Jurkat, Clone E6-1 (cell line): ENCODE data around the gene RIC8B.

ENCODE experiments used
- DNase-seq: peaks from one replicate; pipeline ENCODE4 v3.0.0-alpha.2; 2011; ENCODE audit warnings: low read depth, low spot score
- H3K4me3 ChIP-seq: 2 replicates; pipeline ENCODE4 v1.5.1; 2011; ENCODE audit warnings: mild to moderate bottlenecking, low read length, control low read depth, moderate library complexity

Gene RIC8B

DNA sequence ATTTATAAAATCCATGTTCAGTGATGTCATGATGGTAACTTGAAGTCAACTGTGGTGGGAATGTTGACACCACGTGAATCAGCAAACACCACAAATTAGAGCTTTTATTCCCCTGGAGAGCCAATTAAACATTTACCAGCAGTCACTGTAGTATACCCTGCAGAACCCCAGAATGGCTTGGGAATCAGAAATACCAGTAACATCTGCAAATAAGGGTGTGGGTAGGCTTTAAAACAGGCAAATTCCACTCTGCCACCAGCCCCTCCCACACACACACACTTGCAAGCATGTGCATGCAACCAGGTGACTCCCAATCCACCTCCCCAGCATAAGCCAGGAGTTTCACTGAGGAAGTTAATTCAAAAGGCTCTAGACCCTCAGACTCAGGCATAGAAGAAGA is 117.6 kb downstream of the RIC8B start:
- no peak for DNase-seq
- H3K4me3 ChIP-seq: no peak overlapping the region

DNA sequence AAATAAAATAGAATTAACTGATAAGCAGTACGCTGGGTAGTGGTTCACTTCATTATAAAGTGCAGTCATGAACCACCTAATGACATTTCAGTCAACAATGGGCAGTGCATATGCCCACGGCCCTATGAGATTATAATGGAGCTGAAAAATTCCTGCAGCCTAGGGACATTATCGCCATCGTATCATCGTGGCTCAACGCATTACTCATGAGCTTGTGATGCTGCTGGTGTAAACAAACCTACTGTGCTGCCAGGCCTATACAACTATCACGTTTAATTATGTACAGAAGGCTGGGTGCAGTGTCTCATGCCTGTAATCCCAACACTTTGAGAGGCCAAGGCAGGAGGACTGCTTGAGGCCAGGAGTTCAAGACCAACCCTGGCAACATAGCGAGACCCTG is 119.0 kb downstream of the RIC8B start:
- no peak for DNase-seq
- H3K4me3 ChIP-seq: no peak overlapping the region

- no peak overlapping the region for H3K4me3 ChIP-seq
- no peak for DNase-seq
These were observed 120.3 kb downstream of the RIC8B start for GRCh38 chr12:106894774-106895173.

DNA sequence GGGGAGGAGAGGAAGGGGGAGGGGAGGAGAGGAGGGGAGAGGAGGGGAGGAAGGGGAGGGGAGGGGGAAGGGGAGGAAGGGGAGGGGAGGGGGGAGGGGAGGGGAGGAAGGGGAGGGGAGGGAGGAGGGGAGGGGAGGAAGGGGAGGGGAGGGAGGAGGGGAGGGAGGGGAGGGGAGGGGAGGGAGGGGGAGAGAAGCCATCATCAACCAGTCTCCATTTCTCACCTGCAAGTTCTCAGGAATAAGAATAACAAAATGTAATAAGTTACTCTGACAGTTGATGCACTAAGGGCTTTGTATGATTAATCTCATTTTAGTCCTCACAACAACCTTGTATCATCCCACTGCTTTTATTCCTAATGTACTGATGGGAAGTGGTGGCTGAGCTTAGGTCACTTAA is 122.1 kb downstream of the RIC8B start:
- no peak for DNase-seq
- H3K4me3 ChIP-seq: no peak overlapping the region

DNA sequence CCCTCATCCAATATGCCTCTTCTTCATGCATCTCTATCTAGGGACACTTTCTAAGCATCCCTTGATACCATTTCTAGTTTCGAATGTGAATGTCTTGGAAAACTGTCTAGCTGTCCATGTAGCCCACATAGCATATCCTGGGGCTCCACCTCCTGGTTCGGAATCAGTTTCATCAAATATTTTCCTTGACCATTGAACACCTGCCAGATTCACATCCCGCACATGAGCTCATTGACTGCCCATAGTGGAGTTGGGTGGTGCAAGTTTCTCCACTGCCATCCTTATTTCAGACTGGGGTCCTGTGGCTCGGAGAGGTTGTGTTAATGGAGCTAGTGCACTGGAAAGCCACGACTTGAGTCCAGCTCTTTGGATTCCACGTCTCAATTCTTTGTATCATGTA is 122.6 kb downstream of the RIC8B start:
- H3K4me3 ChIP-seq: no peak overlapping the region
- DNase-seq: no peak

DNA sequence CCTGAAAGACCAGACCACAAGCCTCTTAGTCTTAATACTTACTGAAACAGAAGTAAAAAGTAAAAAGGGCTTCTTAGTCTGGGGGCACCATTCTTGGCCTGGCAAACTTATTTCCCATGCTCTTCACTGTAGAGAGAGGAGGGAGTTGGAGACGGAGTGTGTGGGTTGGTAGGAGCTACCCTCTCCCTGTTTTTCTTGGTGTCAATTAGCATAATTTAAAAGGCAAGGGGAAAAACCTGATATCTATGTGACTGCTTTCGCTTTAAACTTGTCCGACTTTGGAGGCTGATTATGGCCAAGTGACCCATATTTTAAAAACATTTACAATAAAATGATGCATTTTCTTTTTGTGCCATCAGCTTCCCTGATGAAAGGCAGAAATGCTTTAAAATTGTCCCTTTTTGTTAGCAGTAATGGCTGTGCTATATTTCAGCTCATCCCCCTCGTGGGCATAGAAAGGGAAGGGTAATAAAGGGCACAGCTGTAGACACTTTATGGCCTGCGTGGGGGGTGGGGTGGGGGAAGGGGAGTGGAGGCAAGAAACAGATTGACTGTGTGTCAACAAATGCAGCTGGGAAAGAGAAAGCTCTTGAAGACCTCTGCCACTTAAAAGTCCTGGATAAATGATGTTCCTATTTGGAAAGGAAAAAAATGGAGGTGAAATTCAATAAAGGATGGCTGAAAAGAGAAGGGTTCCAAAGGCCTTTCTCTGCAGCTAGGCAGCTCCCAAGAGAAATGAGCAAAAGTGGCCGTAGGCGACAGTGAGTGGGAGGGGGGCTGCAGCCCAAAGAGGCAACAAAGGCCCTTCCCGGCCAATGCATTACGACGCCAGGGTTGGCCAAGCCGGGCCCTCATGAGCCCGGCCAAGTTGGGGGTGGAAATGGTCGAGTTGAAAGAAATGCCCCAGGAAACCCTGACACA is 123.8 kb downstream of the RIC8B start:
- no peak for DNase-seq
- H3K4me3 ChIP-seq: no peak overlapping the region

DNA sequence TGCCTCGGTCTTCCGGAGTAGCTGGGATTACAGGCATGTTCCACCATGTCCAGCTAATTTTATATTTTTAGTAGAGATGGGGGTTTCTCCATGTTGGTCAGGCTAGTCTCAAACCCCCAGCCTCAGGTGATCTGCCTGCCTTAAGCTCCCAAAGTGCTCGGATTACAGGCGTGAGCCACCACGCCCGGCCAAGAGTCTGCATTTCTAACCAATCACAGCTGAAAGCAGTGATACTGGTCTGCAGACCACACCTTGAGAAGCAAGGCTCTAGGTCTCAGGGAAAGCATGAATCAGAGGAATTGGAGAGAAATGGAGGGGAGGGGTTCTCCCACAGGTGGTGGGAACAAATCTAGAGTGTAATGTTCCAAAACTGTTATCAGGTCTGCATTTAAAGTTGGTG is 126.1 kb downstream of the RIC8B start:
- DNase-seq: no peak
- H3K4me3 ChIP-seq: no peak overlapping the region

DNA sequence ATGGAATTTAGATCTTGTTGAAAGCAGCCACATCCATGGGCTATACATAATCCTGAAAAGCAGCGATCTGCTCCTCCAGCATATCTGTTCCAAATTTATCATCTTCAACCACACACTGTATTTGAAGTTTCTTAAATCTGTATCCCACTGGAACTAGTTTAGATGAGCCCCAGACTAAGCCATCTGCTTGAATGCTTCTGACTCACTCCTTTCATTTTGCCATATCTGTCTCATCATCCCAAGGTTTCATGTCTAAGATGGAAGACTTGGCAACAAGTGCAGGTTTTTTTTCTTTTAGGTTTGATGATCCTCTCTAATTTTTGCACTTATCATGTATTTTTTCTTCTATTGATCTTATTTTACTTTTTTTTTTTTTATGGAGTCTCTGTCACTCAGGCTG is 126.8 kb downstream of the RIC8B start:
- H3K4me3 ChIP-seq: no peak overlapping the region
- no peak for DNase-seq

DNA sequence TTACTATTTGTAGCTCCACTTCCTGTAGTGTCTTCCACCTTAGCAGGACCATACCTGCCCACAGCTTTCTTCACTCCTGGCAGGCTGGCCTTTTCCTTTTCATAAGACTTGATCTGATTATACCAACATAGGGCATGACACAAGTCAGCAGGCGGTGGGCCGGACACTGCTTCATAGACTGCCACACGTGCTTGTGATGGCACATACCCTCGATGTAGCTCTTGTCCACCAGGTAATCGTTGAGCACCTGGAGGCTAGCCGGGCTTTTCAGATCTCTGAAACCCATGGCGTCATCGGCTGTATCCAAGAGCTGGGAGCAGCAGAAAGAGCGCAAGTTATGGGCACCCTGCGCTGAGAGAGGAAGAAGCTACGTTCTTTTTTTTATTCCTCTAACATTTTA is 127.6 kb downstream of the RIC8B start:
- no peak for DNase-seq
- H3K4me3 ChIP-seq: no peak overlapping the region

DNA sequence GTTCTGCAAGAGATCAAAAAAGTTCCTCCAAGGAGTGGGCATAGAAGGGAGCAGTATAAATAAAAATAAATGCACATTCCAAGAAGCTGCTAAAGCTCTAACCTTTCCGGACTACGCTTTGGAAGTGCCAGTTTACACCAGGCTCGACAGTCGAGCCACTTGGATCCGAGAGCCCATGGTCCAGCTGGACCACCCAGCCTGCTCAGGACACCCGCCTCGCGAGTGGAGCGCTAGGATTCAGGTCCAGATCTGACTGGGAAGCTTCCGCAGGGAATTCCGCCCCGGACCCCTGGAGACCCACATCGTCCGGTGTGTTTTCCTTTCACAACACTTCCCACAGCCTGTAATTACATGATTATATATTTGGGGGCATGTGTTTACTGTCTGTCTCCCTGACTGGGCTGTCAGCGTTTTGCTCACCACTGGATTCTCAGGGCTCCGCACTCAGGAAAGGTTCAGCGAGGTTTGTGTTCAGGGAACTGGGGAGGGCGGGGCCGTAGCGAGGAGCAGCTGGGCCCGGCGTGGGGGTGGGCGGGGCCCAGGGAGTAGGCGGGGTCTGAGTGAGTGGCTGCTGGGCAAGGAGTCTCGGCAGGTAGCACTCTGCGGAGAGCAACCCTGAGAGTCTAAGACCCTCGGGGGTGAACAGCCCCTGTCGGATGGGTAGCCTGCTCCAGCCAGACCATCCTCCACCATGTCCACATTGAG is 128.9 kb downstream of the RIC8B start:
- no peak for DNase-seq
- H3K4me3 ChIP-seq: no peak overlapping the region

- no peak overlapping the region for H3K4me3 ChIP-seq
- DNase-seq: no peak
These were observed 132.2 kb downstream of the RIC8B start for GRCh38 chr12:106906715-106907114.

DNA sequence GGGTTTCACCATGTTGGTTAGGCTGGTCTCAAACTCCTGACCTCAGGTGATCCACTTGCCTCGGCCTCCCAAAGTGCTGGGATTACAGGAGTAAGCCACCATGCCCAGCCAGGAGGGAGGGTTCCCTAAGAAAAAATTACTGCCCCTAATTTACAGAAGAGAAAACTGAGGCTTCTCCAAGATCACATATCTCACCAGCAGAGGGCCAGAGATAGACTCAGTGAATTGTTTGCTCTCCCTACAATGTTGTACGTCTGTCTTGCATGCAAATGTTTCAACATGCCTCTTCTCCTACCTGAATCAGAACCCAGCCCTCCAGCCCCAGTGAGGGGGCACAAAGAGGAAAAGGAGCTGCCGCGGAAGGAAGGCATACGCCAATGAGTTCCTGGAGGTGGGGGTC is 132.9 kb downstream of the RIC8B start:
- H3K4me3 ChIP-seq: no peak overlapping the region
- DNase-seq: peak; percentile 17

GRCh38 chr12:106907846-106908245 is 133.4 kb downstream of the RIC8B start:
- no peak for DNase-seq
- H3K4me3 ChIP-seq: no peak overlapping the region

GRCh38 chr12:106908561-106908960 is 134.1 kb downstream of the RIC8B start:
- DNase-seq: no peak
- no peak overlapping the region for H3K4me3 ChIP-seq

DNA sequence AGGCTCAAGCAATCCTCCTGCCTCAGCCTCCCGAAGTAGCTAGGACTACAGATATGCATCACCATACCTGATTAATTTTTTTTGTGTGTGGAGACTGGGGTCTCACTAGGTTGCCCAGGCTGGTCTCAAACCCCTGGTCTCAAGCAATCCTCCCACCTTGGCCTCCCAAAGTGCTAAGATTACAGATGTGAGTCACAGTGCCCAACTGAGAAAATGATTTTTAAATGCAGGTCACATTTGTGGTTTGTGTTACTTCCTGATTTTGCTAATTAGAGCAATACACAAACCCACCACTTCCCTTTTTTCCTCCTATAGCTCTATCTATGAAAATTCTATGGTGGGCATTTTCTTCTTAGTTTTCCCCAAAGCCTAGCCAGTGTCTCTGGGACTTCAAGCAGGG is 135.7 kb downstream of the RIC8B start:
- no peak overlapping the region for H3K4me3 ChIP-seq

GRCh38 chr12:106911581-106911980 is 137.1 kb downstream of the RIC8B start:
- no peak for DNase-seq
- H3K4me3 ChIP-seq: no peak overlapping the region

More for the DNA sequence above, 135.7 kb downstream of the RIC8B start:
- peak; percentile 32 for DNase-seq

GRCh38 chr12:106913456-106913855 is 139.0 kb downstream of the RIC8B start:
- no peak overlapping the region for H3K4me3 ChIP-seq
- DNase-seq: no peak

- DNase-seq: peak; percentile 73
- no peak overlapping the region for H3K4me3 ChIP-seq
These were observed 140.5 kb downstream of the RIC8B start for GRCh38 chr12:106914796-106915634.

- DNase-seq: no peak
- H3K4me3 ChIP-seq: no peak overlapping the region
These were observed 141.1 kb downstream of the RIC8B start for GRCh38 chr12:106915635-106916026.

GRCh38 chr12:106917503-106917902 is 143.0 kb downstream of the RIC8B start:
- no peak for DNase-seq
- H3K4me3 ChIP-seq: no peak overlapping the region
